ENCODE data around the gene SACS.
"Not testable (repeated sequence)": the region's sequence is repeated elsewhere in the genome, so short reads cannot be mapped to it uniquely, and the experiment has no call there.

SACS gene

DNA sequence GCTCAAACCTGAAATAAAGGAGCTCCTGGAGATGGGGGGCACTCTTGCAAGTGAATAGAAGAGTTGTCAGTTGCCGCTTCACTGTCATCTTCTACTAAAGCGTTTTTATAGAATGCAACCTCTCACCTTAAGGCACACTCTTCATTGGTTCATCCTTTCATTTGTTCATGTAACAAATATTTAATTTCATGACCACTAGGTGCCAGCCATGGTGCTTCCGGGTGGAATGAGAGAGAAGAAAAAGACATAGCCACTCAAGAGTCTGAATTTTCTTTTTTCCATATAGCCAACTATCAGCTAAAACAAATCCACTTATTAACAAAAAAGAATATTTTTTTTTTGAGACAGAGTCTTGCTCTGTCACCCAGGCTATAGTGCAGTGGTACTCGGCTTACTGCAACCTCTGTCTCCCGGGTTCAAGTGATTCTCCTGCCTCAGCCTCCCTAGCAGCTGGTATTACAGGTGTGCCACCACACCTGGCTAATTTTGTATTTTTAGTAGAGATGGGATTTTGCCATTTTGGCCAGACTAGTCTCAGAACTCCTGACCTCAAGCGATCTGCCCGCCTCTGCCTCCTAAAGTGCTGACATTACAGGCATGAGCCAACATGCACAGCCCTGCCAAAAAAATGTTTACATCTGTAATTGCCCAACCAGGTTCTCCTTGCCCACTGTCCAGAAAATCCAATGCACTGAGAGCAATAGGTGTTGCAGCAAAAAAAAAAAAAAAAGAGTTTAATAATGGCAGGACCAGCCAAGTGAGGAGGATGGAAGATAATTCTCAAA, 22.1 kb upstream of the SACS start:
- DNase-seq (ENCODE audit: low spot score): no peak

DNA sequence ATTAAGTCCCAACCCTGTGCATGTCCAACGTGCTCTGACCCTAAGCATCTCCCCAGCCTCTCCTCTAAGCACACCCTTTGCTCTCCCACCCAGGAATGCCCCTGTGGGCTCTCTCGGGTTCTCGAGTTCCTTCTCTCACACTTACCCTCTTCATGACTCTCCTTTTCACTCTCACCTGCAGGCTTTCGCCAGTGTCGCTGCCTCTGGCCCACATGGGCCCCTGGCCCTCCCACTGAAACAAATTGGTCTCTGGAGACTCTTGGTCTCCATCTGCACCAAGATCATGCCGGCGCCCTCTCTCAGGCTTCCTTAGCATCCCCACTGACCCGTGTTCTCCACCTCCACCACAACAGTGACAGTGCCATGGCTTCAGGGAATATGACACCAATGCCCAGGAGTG, 19.6 kb upstream of the SACS start:
- DNase-seq (ENCODE audit: low spot score): no peak

DNA sequence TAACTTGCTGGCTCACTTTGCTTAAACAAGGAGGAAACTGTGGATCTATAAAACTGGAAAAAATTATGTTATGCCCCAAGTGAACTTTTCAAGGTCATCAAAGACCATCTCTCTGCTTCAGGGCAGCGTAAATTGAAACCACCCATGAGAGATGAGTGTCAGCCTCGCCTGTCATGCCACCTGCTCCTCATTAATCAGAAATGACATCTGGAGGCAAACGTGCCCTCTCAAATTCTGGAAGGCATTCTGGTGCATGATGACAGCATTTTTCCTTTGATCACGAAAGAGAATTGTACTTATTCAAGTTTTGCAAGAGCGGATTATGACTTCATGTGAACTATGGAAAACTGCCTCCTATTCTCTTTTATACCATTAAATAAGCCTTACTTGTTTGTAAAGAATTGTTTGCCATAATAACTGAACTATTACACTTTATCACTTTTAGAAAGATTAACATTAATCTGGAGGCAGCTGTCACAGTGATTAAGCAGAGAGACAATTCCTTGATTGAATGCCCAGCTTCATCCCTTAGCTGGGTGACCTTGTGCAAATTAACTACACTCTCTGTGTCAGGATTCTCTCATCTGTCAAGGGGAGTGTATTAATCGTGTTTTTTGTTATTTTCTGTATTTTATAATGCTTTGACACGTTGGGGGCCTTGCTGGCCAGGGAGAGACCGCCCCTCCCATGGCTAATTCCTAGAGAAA, 17.0 kb upstream of the SACS start:
- no peak for DNase-seq (ENCODE audit: low spot score)

DNA sequence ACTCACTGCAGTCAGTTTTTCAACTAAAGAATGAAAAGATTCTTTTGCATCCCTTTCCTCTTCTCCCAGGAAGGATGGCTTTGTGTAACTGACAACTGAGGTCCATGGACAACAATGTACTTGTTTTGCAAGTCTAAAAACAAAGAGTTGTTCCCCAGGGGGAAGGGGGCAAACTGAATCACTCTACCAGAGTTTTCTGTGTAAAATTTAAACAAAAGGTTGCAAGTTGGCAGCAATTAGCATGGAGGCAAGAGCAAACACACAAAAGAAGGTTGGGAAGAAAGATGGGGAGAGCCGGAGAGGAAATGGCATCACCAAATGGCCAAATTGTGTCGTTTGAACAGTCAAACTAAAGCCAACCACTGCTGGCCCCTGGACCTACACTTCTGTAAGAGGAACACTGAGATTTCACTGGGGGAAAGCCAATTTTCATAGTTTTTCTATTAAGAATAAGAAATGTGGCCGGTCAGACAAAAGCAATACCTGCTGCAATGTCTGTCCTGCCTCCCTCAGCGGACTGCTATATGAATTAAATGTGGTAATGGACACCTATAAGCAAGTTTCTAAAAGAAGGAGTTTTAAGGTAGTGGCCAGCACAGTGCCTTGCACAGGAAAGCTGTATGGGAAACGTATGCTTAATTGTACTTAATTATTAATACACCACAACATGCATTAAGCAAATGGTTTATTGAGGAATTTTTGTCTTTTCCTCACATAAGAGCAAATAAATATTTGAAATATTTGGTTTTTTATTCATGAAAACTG, 16.1 kb upstream of the SACS start:
- no peak for DNase-seq (ENCODE audit: low spot score)

DNA sequence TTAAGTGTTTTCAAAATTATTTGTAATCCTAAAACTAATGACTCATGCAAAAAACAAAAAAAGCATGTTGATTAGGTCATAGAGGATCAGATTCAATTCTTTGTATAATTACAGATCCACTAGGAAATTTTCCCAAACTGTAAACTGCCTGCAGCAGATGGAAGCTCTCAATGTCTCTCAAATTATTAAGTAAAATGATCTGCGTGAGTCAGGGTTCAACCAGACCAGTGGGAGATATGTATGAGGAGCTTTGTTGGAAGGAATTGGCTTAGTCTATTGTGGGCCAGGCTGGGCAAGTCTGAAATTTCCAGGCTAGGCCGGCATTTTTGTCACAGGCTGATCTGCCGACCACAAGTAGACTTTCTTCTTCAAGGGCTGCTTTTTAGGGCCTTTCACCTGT, 14.4 kb upstream of the SACS start:
- DNase-seq (ENCODE audit: low spot score): no peak

DNA sequence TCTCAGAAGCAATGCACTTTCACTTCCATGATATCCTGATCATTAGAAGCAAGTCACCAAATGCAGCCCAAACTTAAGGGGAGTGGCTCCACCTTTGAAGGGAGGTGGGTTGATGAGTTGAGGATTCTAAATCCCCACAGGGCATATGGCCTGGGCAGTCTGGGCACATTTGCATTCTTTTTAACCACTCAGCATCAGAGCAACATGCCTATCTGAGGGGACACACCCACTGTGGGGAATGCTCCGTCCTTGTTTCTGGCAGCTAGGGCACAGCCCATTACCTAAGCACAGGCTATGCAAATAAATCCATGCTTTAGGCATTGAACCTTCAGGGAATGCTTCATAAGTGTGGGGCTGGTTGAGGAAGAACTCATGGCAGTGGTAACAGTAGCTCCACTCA, 12.3 kb upstream of the SACS start:
- no peak for DNase-seq (ENCODE audit: low spot score)

DNA sequence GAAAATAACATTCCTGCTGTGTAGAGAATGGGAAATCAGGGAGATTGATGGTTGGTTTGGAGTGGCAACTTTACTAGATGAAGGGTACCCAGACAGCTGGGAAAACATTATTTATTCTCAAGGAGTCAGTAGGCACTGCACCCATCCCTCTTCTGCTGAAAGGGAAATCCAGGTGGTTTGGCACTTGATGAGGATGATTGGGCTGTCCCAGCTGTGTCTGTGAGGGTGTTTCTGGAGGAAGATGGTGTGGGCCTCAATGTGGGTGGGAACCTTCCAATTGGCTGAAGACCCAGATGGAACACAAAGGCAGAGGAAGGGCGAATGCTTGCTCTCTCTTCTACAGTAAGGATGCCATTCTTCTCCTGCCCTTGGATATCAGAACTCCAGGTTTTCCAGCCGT, 10.4 kb upstream of the SACS start:
- no peak for DNase-seq (ENCODE audit: low spot score)

DNA sequence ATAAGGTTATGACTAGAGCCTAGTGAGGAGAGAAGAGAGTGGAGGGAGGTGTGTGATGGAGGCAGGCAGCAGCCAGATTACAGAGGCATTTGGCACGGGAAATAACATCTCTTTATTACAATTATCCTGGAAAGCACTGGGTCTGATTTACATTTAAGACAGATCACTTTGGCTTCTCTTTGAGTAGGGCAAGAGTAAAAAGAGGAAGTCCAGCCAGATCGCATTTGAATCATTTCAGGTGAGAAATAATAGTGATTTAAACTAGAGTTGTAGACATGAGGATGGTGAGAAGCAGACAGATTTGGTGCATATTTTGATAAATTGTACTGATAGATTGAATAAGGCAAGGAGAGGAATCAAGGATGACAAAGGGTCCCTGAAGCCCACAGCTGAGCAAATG, 9.6 kb upstream of the SACS start:
- no peak for DNase-seq (ENCODE audit: low spot score)

DNA sequence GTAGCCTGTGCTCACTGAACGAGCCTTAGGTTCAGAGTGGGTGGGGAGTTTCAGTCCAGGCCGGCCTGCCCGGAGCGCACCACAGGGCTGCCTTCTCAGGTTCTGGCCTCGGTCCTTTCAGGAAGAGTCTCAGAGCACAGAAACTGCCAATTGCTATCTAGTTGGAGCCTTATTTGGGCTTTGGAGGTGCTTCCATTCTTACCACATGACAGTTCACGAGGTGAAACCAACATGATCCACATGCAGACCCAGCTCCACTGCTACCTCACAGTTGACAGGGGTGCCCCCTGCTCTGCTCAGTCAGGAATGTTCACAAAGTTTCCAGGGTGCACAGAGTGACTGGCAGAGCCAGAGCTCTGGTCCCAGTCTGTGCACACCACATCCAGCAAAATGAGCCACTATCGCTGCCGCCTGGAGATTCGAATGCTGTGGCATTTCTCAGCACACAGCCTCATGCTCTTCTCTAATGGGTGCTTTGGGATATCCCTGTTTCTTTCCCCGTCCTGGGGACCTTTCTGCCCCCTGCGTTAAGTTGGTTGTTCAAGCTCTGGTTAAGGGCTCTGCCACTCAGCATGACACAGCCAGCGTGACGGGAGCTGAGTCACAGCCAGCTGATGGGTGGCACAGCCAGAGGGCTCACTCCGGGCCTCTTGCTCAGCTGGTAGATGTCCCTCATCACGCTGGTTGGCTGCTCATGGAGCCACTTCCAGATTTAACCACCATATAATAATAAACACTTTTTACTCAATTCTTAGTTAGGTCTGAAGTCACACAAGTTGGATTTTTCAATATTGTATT, 7.5 kb upstream of the SACS start:
- no peak for DNase-seq (ENCODE audit: low spot score)

DNA sequence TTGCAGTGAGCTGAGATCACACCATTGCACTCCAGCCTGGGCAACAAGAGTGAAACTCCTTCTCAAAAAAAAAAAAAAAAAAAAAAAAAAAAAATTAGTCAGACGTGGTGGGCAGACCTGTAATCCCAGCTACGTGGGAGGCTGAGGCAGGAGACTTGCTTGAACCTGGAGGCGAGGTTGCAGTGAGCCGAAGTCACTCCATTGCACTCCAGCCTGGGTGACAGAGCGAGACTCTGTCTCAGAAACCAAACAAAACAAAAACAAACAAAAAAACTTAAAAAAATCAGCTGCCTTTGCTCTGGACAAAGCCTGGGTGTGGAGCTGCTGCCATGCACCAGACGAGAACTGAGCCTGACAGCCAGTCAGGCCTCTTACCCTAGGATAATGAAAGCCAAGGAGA, 6.8 kb upstream of the SACS start:
- not testable (repeated sequence) for DNase-seq (ENCODE audit: low spot score)

DNA sequence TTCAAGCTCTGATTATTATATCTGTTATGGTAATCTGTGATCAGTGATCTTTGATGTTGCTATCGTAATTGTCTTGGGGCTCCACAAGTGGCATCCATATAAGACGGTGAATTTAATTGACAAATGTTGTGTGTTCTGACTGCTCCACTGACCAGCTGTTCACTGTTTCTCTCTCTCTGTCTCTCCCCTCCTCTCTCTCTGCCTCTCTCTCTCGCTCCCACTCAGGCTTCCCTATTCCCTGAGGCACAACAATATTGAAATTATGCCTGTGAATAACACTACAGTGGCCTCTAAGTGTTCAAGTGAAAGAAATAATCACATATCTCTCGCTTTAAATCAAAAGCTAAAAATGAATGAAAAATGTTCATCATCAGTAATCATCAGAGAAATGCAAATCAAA, 4.4 kb upstream of the SACS start:
- no peak for DNase-seq (ENCODE audit: low spot score)

DNA sequence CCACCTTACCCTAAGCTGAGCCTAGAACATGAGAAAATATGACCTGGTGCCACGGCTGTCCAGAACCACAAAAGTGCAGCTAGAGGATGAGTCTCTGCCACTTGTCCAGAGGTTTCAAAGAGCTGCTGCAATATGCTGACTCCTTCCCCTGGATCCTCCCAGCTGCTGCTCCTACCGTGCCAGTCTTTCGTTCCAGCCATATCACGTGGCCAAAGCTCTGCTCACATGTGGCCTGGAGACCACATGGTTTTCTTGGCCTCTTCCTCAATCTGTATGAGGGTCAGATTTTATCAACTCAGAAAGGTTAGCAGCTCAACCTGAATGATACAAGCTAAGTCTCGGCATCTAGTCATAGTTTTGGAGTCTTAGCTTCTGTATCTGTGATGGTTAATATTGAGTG, 3.2 kb upstream of the SACS start:
- DNase-seq (ENCODE audit: low spot score): no peak

DNA sequence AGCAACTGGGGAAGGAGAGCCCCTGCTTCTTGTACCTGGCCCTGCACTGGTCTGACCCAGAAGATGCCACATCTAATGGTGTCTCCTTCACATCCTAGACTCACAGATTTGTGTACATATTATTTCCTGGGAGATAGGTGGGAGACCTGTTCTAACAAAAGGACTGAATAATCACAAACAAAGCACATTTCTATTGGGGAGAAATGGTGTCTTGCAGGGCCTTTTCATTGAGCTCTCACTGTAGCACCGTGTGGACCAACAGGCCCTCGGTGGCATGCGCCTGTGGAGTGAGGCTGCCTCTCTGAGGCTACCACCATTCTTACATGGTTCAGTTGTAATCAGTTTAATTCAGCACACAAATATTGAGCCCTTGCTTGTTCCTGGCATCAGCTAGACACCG, 989 bp upstream of the SACS start:
- DNase-seq (ENCODE audit: low spot score): no peak

DNA sequence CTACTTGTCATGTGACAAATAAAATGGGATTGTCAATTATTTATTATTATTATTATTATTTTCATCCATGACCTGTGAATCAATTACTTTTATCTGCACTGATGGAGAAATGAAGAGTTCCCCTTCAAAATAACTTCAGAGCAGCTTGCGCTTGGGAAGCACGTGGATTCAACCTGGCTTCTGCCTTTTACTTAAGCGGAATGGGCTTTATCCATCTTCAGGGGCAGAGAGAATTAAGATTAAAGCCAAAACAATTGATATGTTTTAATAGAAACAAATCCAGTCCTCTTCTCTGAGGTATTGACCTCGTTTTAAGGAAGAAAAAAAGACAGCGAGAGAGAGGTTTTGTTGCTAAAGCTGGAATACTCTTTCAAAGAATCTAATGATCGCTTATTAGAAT, 876 bp downstream of the SACS start:
- DNase-seq (ENCODE audit: low spot score): no peak

DNA sequence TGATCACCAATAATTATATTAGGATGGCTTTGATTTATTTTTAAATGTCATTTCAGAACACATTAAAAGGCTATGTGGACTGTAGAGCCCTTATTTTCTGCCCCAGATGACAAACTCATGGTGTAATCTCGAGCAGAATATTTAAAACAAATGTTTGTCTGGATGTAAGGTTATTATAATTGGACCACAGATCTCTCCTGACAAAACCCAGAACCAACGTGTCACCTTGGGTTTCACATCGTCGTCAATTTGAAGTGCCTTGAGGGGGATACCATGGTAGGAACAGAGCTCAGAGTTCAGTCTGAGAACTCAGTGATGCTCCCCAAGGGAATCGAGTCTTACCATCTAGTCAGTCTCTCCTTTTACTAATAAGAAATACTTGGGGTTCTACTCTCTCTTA, 2.8 kb downstream of the SACS start:
- no peak for DNase-seq (ENCODE audit: low spot score)

DNA sequence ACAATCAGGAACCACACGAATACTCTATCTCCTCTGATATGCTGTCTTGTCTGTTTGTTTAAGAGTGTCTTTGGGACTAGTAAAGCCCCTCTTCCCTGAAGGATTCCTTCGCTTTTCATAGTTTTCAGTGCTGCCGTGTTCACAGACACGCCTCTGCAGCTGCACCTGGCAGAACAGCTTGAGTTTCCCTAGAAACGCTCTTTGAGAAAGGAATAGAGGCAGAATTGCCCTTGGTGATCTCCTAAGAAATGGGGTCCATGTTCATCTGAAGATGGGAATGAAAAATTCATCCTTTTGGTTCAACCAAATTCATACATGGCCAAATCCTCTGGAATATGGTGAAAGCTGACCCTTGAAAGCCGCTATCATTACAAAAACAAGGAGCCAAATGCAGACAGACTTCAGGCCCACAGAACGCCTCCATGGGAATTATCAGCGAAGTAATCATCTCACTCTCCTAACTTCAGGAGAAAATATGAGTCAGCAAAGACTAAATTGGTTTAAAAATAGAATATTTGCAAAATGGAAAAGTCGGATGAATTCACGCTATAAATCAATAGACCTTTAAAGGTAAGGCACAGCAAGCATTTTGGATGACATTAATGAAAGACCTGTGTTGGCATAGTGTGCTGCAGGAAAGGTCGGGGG, 5.5 kb downstream of the SACS start:
- no peak for DNase-seq (ENCODE audit: low spot score)

DNA sequence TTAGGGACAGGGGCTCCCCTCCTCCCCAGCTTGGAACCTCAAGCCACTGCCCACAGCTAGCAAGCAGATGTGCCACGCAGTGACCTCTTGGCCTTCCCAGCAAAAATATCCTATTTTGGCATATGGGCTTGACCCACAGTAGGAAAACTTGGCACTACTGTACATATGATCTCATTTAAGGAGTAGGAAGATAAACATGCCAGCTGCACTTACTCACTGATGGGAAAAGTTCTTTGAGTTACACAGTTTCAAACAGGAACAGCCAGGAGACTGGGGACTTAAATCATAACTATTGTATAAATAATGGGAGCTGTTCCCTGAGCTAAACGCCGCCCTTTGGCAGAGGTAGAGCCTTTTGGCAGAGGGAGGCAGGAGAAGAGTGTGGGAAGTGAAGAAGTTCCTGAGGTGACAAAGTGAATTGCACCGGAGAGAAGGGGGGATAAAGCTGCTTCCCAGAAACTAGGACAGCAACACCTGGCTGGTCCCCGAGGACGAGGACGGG, 6.1 kb downstream of the SACS start:
- DNase-seq (ENCODE audit: low spot score): no peak

DNA sequence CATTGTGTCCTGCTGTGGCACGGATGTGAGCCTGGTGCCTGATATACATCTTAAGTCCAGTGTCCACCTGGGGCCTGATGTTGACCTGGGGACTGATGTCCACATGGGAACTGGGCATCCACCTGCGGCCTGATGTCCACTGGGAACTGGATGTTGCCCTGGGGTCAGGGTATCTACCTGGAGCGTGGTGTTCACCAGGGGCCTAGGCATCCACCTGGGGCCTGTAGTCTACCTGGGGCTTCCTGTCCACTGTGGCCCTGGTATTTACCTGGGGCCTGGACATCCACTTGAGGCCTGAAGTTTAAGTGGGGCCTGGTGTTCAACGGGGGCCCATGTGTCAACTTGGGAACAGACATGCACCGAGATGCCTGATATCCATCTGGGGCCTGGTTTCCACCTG, 11.9 kb downstream of the SACS start:
- DNase-seq (ENCODE audit: low spot score): no peak

DNA sequence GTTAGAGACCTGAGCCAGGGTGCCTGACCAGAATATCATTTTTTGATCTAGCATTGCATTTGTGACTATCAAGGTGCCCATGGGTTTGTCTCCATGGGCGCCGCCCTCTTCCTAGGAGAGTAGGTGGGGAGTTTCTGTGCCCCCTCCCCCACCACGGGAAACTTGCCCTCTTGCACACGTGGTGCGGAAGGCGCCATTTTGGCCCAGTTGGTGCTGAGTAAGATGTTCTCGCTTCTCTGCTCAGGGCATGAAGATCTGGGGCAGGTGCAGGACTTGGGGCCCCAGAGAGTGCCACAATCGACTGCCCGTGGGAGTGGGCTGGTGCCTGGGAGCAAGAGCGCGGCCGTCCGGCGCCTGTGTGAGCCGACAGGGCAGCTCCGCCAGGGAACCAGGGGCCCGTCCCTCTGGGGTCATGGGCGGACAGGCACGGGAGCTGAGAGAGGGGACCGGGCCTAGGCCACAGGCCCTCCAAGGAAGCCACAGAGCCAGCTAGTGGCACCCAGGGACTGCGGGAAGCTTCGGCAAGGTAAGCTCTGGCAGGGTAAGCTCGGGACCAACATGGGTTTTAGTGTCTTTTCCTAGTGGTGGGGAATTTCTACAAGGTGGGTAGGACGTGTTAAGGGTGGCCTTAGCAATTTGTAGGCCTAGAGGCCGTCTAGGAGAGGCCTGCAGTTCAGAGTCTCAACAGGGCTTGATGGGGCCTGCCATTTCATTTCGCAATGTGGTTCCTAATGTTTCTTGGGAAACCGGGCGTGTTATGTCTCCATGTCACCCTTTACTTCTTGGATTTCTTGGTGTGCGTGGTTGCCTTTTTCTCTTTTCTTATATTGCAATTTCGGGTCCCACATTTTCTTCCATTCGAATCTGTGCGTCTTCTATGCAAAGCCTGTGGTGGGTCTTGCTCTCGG, 14.5 kb downstream of the SACS start:
- no peak for DNase-seq (ENCODE audit: low spot score)

DNA sequence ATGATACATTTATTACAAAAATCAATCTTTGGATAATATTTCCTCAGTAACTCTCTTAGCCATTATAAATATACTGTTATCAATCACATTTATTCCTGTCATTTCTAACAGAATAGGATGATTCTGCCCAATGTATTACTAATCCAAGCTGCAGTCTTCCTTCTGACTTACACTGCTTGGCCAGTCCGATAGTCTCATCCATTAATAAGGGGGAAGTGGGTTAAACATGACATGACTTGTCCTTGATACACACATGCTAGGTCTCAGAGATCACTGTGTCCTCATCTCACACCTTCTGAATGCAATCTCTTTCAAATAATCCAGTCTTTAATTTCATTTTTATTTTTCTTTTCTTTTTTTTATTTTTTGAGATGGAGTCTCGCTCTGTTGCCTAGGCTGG, 18.8 kb downstream of the SACS start:
- DNase-seq (ENCODE audit: low spot score): no peak

DNA sequence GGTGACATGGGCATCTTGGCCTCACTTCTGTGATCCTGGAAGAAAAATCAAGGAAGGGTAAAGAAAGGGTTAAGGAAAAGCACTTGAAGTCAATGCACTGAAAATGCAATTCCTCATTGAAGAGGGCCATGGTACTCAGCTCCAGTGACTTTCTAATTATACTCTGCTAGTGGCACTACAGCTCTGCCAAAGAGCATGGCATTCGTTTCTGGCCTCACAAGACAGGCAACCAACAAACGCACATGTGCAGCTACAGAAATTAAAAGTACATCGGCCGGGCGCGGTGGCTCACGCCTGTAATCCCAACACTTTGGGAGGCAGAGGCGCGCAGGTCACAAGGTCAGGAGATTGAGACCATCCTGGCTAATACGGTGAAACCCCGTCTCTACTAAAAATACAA, 21.8 kb downstream of the SACS start:
- DNase-seq (ENCODE audit: low spot score): no peak

All from CD4-positive, alpha-beta T cell treated with Interleukin-6 at 100 ng/mL for 8 hours (primary cell).